Measurements from ENCODE around the gene MTRF1. TPM values are rescaled to one million over a fixed set of nuclear protein-coding genes. Genes with fewer than 3 reads are reported as not detected.

MTRF1 gene
- total RNA-seq, 1 donor from 2014 or later, result 11.6 TPM

GRCh38 chr13:41231786-41232185 is 31.6 kb downstream of the MTRF1 start:
- H3K27me3 Mint-ChIP-seq (ENCODE audit: low read depth, unreplicated experiment), result no peaks in the 10 kb centered on the region
- TF ChIP-seq CTCF (IDR thresholded peaks at IDR 0.05; ENCODE audit: insufficient read depth, low read depth, low read length) (no peak), EZH2 (IDR thresholded peaks at IDR 0.05; ENCODE audit: insufficient read depth, low read length) (no peak)
- DNase-seq (ENCODE audit: low read depth), result peak; percentile 6
- Histone ChIP-seq H2AFZ (ENCODE audit: low read depth, low read length) (no peak overlapping the region), H3K9me3 (ENCODE audit: insufficient read depth, low read depth, low read length) (no peaks in the 10 kb centered on the region), H3K4me2 (ENCODE audit: low read length) (no peak overlapping the region), H3K36me3 (ENCODE audit: insufficient read depth, low read length) (no peaks in the 10 kb centered on the region), H3K9ac (ENCODE audit: low read length) (no peak overlapping the region), H3K27ac (ENCODE audit: low read depth, low read length) (no peak overlapping the region), H3K4me1 (ENCODE audit: insufficient read depth, low read length) (no peaks in the 10 kb centered on the region), H3K4me3 (ENCODE audit: insufficient read depth, low read depth, low read length) (no peak overlapping the region), H4K20me1 (ENCODE audit: insufficient read depth, low read length) (no peaks in the 10 kb centered on the region), H3K79me2 (ENCODE audit: insufficient read depth, low read length) (no peaks in the 10 kb centered on the region), H3K27me3 (ENCODE audit: insufficient read depth, low read length) (no peaks in the 10 kb centered on the region)
- H3K4me3 Mint-ChIP-seq (ENCODE audit: unreplicated experiment), result no peak overlapping the region
- H3K27ac Mint-ChIP-seq (ENCODE audit: unreplicated experiment), result no peak overlapping the region
- no peak for FAIRE-seq
- no peaks in the 10 kb centered on the region for H3K9me3 Mint-ChIP-seq (ENCODE audit: unreplicated experiment)
- H3K4me1 Mint-ChIP-seq (ENCODE audit: low read depth, unreplicated experiment), result peaks cover 5% of the 10 kb centered on the region
- H3K36me3 Mint-ChIP-seq (ENCODE audit: low read depth, unreplicated experiment), result peaks cover 5% of the 10 kb centered on the region

GRCh38 chr13:41231025-41231677 is 32.2 kb downstream of the MTRF1 start:
- Mint-ChIP-seq H3K4me1 (ENCODE audit: low read depth, unreplicated experiment) (peaks cover 5% of the 10 kb centered on the region), H3K36me3 (ENCODE audit: low read depth, unreplicated experiment) (peaks cover 5% of the 10 kb centered on the region), H3K4me3 (ENCODE audit: unreplicated experiment) (no peak overlapping the region), H3K9me3 (ENCODE audit: unreplicated experiment) (no peaks in the 10 kb centered on the region), H3K27ac (ENCODE audit: unreplicated experiment) (no peak overlapping the region), H3K27me3 (ENCODE audit: low read depth, unreplicated experiment) (no peaks in the 10 kb centered on the region)
- H3K27ac ChIP-seq (ENCODE audit: low read depth, low read length), result no peak overlapping the region
- H3K4me3 ChIP-seq (ENCODE audit: insufficient read depth, low read depth, low read length), result no peak overlapping the region
- H3K9me3 ChIP-seq (ENCODE audit: insufficient read depth, low read depth, low read length), result no peaks in the 10 kb centered on the region
- no peaks in the 10 kb centered on the region for H3K36me3 ChIP-seq (ENCODE audit: insufficient read depth, low read length)
- H3K4me2 ChIP-seq (ENCODE audit: low read length), result no peak overlapping the region
- no peaks in the 10 kb centered on the region for H3K27me3 ChIP-seq (ENCODE audit: insufficient read depth, low read length)
- FAIRE-seq, result no peak
- H4K20me1 ChIP-seq (ENCODE audit: insufficient read depth, low read length), result no peaks in the 10 kb centered on the region
- H2AFZ ChIP-seq (ENCODE audit: low read depth, low read length), result no peak overlapping the region
- no peak for DNase-seq (ENCODE audit: low read depth)
- TF ChIP-seq EZH2 (IDR thresholded peaks at IDR 0.05; ENCODE audit: insufficient read depth, low read length) (no peak), CTCF (IDR thresholded peaks at IDR 0.05; ENCODE audit: insufficient read depth, low read depth, low read length) (no peak)
- H3K9ac ChIP-seq (ENCODE audit: low read length), result no peak overlapping the region
- no peaks in the 10 kb centered on the region for H3K79me2 ChIP-seq (ENCODE audit: insufficient read depth, low read length)
- no peaks in the 10 kb centered on the region for H3K4me1 ChIP-seq (ENCODE audit: insufficient read depth, low read length)

- no peaks in the 10 kb centered on the region for H3K27me3 Mint-ChIP-seq (ENCODE audit: low read depth, unreplicated experiment)
- H3K27me3 ChIP-seq (ENCODE audit: insufficient read depth, low read length), result no peaks in the 10 kb centered on the region
- H3K27ac ChIP-seq (ENCODE audit: low read depth, low read length), result no peak overlapping the region
- peaks cover 8% of the 10 kb centered on the region for H3K4me1 Mint-ChIP-seq (ENCODE audit: low read depth, unreplicated experiment)
- DNase-seq (ENCODE audit: low read depth), result no peak
- no peak overlapping the region for H3K4me3 Mint-ChIP-seq (ENCODE audit: unreplicated experiment)
- no peaks in the 10 kb centered on the region for H3K36me3 ChIP-seq (ENCODE audit: insufficient read depth, low read length)
- peaks cover 2% of the 10 kb centered on the region for H3K36me3 Mint-ChIP-seq (ENCODE audit: low read depth, unreplicated experiment)
- H3K4me3 ChIP-seq (ENCODE audit: insufficient read depth, low read depth, low read length), result no peak overlapping the region
- H3K9me3 Mint-ChIP-seq (ENCODE audit: unreplicated experiment), result no peaks in the 10 kb centered on the region
- no peak overlapping the region for H2AFZ ChIP-seq (ENCODE audit: low read depth, low read length)
- H3K4me2 ChIP-seq (ENCODE audit: low read length), result no peak overlapping the region
- no peaks in the 10 kb centered on the region for H4K20me1 ChIP-seq (ENCODE audit: insufficient read depth, low read length)
- no peak overlapping the region for H3K27ac Mint-ChIP-seq (ENCODE audit: unreplicated experiment)
- H3K79me2 ChIP-seq (ENCODE audit: insufficient read depth, low read length), result no peaks in the 10 kb centered on the region
- TF ChIP-seq EZH2 (IDR thresholded peaks at IDR 0.05; ENCODE audit: insufficient read depth, low read length) (no peak), CTCF (IDR thresholded peaks at IDR 0.05; ENCODE audit: insufficient read depth, low read depth, low read length) (no peak)
- no peak overlapping the region for H3K9ac ChIP-seq (ENCODE audit: low read length)
- FAIRE-seq, result no peak
- H3K4me1 ChIP-seq (ENCODE audit: insufficient read depth, low read length), result peaks cover 4% of the 10 kb centered on the region
- no peaks in the 10 kb centered on the region for H3K9me3 ChIP-seq (ENCODE audit: insufficient read depth, low read depth, low read length)
Measured at GRCh38 chr13:41229356-41229755, 34.0 kb downstream of the MTRF1 start.
